GM21360 (cell line): ENCODE results near the gene OGT.
"Not testable (repeated sequence)": the region's sequence is repeated elsewhere in the genome, so short reads cannot be mapped to it uniquely, and the experiment has no call there.

Source experiments
- ATAC-seq: cut with Tn5 transposase; IDR thresholded peaks from one replicate; pipeline ENCODE4 v1.9.1; 2021; ENCODE audit warnings: mild to moderate bottlenecking, moderate library complexity; ENCODE audit not compliant: unreplicated experiment

Gene OGT

DNA sequence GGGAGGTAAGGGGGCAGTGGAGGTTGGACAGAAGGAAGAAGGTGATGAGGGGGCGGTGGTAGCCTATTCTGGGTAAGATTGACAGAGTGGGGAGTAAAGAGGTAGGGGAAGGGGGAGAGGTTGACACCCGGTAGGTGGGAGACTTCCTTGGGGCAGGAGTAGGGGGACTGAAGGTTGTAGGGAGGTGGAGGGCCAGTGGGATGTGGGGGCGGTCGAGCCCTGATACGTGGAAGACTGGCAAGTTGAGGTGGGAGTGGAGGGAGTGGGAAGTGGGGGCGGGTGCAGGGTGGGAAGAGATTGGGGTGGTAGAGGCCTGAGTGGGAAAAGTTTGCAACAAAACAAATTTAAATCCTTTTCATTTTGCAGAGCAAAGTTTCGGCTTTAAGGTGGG lies 47.1 kb downstream of the OGT start:
- ATAC-seq: no peak

DNA sequence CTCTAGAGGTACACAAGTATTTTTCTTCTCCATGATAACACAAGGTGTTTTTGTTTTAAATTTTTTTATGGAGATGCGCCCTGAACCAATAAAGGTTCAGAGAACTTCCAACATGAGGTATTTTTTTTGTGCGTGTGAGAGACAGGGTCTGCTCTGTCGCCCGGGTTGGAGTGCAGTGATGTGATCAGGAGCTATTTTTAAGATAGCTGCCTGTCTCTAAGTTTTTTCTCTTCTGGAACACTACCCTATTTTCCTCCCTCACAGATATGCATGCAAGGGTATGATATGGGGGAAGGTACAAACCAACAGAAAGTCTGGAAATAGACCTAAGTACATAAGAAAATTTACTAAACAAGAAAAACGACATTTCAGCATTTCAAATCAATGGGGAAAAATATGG lies 48.3 kb downstream of the OGT start:
- no peak for ATAC-seq

DNA sequence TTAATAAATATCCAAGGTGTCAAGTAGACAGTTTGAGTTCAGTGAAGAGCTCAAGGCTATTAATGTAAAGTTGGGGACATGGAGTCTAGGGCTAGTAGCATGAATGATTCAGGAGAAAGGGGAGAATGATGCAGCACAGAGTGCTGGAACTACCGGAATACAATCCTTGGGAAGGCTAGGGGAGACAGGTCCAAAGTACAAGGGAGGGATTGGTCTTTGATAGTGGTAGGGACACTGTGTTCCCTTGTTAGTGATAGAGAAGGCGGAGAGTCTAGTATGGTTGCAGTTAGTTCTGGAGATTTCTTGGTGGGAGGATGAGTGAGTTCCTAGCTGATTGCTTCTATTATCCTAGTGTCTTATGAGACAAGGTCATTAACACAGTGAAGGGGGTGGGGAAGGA lies 54.0 kb downstream of the OGT start:
- ATAC-seq: no peak

DNA sequence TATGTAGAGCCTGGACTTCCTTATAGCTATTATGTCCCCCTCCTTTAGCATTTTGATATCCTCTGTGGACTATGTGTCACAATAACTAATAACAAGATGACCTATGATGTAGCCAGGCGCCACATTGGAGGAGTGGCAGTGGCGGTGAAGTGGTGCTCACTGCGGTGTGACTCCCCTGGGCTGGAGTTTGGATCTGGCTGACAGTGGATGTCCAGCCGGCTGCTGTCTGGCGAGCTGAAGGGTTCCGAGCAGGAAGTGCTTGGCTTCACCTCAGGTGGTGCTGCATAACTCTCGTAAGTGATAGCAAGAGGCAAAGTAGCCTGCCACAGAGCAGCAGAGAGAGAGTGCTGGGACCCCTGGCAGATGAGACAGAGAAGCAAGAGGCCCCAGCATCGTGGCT lies 60.3 kb downstream of the OGT start:
- ATAC-seq: not testable (repeated sequence)

DNA sequence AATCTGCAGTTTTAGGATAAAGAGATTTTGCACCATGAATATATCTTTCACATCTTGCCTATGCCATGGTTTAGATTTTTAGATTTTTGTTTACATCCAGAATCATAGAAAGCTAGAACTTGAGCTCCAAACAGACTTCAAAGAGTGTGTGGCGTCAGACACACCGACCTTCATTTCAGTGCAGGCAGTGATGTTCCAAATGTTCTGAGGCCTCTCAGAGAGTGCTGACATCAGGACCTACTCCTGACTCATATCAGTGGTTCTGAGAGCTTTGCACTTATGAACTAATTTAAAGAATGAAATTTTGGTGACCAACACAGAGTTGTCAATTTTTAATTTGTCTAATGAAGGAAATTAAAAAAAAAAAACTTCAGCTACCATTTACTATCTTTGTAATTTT lies 67.1 kb downstream of the OGT start:
- ATAC-seq: no peak

DNA sequence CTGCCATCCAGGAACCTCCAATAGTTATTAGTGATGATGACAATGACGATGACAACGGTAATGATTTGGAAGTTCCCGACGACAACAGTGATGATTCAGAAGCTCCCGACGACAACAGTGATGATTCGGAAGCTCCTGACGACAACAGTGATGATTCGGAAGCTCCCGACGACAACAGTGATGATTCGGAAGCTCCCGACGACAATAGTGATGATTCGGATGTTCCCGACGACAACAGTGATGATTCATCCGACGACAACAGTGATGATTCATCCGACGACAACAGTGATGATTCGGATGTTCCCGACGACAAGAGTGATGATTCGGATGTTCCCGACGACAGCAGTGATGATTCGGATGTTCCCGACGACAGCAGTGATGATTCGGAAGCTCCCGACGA lies 70.7 kb downstream of the OGT start:
- ATAC-seq: no peak

DNA sequence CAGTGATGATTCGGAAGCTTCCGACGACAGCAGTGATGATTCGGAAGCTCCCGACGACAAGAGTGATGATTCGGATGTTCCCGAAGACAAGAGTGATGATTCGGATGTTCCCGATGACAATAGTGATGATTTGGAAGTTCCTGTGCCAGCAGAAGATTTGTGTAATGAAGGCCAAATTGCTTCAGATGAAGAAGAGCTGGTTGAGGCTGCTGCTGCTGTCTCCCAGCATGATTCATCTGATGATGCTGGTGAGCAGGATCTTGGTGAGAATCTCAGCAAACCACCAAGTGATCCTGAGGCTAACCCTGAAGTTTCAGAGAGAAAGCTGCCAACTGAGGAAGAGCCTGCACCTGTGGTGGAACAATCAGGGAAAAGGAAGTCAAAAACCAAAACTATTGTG lies 71.2 kb downstream of the OGT start:
- ATAC-seq: no peak

DNA sequence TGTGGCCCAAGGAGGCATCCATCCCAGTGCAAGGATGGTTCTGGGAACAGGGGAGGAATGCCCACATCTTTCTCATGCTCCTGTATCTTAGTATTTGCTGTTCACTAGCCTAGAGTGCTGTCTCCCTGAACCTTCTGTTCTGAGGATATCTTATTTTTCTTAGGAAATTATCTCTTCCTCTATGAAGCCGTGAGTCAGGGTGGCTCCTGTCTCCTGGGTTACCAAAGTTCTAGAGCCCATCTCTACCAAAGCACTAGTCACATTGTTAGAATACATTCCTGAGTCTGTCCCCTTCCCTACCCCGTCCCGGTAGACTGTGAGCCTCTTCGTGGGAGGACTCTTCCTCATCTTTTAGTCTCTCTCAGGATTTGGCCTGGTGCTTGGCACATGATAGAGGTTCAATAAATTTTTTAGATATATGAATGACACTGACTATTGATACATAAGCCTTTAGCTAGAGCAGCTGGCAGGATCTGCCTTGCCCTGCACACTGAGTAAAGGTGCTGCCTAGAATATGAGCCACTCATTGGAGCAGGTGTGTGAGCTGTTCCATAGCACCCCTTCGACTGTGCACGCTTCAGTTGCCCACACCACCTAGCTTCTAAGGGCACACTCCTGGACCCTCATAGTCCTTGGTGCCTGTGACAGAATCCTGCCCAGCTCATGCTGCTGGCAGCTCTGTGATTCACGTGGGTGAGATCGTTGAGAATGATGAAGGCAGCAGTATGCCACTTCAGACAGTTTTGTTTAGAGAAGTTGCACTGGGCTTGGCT lies 72.1 kb downstream of the OGT start:
- ATAC-seq: no peak

DNA sequence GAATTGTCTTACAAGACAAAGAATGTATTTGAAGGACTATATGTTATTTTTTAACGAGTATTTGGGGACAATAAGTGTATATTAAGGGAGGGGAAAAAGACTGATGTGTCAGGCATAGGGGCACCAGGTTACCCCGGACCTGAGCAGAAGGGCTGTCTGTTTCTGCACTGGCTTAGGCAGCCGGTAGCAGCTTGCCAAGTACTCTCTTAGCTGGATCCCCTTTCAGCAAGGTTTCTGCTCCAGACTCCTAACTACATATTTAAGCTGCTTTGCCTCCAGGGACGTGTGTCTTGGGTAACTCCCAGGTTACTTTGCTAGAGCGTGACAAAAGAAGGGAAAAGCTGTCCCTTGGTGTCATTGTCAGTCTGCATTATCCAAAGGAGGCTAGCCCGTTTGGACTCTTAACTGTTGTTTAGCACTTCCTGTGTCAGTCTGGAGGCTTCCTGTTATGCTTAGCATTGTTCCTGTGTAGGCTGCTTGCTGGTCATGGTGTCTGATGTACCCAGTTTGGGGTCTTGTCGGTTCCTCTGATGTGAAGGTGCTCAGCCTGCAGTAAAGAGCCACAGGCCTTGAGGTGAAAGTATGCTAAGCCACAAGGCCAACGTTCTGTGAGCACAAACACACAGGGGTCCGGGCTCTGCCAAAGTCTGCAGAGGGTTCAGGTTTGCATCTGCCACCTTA lies 73.8 kb downstream of the OGT start:
- ATAC-seq: no peak

DNA sequence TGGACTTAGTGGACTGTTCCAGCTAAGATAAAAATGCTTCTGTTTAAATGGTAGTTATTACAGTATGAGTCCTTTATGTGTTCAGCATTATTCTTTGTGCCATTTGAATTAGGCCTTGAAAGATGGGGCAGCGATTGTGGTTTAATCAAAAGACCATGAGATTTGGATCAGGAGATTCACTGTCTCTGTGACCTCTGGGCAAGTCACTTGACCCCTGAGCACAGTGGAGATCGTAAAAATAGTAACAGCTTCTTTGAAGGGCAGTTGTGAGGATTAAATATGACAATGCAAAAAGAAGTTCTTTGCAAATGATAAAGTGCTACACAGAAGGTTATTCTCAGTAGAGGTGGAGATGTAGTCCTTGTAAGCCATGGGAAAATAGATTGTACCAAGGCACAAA lies 74.6 kb downstream of the OGT start:
- no peak for ATAC-seq

DNA sequence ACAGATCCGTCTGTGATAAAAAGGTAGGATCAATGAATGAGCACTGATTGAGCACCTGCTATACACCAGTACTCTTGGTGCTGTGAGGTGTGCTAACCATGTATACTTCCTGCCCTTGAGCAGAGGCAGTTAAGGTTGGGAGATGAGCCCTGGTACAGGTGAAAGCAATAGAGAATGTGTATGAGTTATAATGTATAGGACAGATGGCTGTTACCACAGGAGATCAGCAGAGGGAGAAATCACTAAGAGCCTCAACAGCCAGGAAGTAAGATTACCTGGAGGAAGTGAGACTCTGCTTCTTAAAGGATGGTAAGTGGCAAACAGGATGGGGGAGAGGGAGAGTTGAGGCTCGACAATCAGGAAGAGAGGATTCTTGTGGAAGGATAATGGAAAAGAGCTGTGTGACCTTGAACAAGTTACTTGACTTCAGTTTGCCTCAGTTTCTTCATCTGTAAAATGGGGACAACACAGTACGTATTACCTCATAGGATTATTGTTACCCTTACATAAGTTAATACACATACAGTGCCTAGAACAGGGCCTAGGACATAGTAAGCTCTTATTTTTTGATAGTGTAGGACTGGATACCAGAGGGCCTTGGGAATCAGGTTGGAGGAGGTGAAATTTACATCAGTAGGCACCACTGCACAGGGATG lies 76.3 kb downstream of the OGT start:
- ATAC-seq: no peak

DNA sequence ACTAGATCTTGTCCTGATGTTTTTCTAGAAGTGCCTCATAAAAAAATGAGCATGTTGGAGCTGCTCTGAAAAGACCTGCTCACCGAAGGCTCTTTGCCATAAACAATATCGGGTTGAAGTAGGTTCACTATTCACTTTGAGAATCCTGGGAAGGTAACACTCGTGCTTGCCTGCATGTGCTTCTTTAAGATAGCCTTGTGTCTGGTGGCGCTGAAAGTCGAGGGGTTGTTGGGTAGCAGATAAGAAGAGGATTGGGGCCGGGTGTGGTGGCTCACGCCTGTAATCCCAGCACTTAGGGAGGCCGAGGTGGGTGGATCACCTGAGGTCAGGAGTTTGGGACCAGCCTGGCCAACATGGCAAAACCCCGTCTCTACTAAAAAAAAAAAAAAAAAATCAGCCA lies 78.8 kb downstream of the OGT start:
- ATAC-seq: not testable (repeated sequence)

DNA sequence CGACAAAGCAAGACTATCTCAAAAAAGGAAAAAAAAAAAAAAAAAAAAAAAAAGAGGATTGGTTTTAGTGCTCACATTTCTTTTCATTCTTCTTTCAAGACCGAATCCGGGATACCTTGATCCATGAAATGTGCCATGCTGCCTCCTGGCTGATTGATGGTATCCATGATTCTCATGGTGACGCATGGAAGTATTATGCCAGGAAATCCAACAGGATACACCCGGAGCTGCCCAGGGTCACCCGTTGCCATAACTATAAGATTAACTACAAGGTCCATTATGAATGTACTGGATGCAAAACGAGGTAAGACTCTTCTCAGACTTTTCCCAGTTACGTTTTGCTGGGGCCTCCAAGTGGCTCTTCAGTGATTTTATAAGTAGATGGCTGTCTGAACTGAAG lies 79.4 kb downstream of the OGT start:
- ATAC-seq: no peak

DNA sequence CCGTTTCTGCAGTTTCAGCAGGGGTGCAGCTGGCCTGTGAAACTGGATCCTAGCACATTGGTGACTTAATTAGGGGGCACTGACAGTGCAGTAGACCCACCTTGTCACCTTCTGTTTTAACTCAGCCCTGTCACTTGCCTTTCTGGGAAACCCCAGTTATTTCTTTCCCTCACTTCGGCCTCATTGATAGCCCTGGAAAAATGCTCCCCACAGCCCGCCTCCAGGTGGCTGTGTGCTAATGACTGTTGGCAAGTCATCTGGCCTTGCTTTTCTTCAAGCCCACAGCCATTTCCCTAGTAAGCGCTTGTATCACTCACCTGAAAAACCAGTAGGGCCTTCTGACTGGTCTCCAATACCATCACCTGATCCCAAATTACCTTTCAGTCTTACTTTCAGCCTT lies 82.2 kb downstream of the OGT start:
- no peak for ATAC-seq

DNA sequence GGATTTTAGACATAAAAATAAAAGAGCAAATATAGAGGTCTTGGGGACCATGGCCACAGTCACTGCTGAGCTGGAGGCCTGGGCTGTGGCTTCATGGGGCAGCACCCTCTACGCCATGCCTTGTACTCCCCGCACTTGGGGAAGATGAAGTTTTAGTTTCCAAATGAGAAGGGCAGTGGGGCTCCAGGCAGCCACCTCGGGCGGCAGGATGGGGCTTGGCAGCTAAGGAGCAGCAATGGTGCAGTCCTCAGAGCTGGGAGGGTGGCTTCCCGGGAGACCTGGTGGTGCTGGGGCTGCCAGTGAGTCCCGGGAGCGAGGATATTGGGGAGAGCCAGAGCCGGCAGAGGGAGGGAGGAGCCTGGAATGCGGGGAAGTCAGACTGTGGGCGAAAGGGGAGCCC lies 83.0 kb downstream of the OGT start:
- ATAC-seq: no peak

DNA sequence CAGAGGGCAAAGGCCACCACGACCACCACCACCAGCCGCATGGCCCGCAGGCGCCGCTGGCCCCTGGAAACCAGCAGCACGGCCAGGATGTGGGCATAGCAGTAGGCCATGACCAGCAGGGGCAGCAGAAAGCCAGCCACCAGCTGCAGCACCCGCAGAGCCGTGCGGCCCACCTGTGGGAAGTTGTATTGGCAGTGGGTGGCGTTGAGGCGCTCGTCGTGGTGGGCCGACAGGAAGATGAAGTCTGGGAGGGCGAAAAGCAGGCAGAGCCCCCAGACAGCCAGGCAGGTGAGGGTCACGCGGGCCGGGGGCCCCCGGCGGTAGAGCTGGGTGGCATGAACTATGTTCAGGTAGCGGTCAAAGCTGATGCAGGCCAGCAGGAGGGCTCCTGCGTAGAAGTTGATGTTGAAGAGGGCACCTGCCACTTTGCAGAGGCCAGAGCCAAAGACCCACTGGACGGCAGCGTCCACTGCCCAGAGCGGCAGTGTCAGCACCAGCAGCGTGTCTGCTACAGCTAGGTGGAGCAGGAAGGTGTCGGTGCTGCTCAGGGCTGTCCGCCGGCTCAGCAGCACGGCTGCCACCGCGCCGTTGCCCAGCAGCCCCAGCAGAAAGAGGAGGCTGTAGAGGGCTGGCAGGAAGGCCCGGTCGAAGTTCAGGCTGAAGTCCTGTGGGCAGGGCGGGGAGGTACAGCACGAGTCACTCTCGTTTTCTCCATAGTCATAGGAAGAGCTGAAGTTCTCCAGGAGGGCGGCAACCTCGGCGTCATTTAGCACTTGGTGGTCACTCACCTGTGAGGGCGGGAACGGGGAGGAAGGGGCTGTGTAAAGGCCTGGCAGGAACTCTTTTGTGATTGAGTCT lies 84.0 kb downstream of the OGT start:
- ATAC-seq: no peak

DNA sequence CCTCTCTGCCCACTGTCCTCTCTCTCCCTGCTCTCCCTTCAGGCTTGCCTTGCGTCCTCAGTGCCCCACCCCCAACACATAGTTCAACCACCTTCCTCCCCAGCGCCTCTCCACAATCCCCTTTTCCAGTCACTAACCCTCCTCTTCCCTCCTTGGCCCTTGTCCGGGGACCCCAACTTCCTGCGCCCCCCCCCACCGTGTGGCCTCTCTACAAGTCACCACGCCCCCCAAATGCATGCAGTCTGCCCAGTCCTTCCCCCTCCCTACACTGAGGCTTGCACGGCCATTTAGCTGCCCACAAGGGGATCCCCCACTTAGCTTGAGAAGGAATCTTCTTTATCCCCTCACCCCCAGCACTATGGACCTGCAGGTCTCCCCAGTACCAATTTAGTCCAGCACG lies 84.8 kb downstream of the OGT start:
- ATAC-seq: no peak

DNA sequence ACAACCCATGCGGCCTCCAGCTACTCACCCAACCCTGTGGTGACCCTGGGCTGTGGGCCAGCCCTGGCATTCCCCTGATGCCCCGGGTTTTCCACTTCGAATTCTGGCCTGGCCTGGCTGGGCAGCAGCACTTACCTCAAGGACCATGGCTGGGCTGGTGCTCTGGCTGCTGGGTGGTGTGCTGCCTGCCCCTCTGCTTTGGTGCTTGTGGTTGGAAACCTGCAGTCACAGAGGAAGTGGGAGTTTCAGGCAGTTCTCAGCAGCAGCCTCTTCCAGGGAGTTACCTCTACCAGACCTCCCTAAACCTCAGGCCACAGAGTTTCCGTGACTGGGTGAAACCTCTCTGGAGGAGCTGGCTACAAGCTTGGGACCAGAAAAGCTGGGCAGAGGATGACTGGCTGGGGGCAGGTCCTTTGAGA lies 85.4 kb downstream of the OGT start, which contains the start of gene CXCR3:
CXCR3 (minus strand) TSS at position 209 of the 419 bp plus-strand sequence; CDS start at position 147, 62 bp downstream.
- ATAC-seq: peak; percentile 56

DNA sequence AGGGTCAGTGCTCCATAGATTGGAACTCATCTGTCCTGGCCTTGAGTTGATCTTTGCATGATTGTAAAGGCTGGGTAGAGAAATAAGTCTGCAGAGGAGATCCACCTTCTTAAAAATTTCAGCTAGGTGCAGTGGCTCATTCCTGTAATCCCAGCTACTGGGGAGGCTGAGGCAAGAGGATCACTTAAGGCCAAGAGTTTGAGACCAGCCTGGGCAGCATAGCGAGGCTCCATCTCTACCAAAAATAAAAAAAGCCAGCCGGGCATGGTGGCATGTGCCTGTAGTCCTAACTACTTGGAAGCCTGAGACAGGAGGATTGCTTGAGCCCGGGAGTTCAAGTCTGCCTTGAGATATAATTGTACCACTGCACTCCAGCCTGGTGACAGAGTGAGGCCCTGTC lies 85.9 kb downstream of the OGT start:
- no peak for ATAC-seq

DNA sequence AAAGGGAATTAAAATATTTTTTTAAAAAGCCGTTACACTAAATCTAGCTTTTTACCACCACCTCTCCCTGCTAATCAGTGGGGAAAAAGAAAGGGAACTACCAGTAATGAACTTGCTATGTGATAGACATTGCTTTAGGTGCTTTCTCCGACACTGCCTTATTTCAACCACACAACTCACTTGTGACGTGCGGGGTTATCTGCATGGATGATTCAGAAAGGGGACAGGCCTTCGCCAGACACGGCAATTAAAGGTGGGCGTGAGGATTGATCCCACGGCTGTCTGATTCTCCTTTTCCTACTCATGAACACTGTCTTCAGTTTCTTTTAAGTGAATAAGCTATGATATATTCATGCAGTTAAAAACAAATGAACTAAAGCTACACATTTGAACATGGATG lies 86.3 kb downstream of the OGT start:
- ATAC-seq: no peak

DNA sequence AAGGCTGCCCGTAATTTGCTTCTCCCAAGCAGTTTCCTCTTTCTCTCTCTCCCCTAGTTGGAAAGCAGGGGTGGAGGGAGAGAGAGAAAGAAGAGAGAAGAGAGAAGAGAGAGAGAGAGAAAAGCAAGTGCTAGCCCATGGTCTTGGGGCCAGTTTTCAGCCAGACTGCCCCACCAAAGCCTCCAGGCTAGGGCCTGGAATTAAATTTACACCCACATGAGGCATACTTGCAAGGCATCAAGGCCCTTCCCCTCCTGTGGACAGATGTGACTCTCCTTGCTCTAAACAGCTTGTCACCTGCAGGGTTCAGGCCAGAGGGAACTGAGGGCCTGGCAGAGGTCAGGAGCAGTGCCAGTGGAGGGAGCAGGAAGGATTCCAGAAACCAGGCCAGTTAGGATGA lies 87.1 kb downstream of the OGT start:
- ATAC-seq: no peak
